CD4-positive, alpha-beta T cell (primary cell): ENCODE measurements around the gene ZBTB7A. TPM values are rescaled to one million over a fixed set of nuclear protein-coding genes. Genes with fewer than 3 reads are reported as not detected.
A peak's percentile ranks its signal among the peaks of the same experiment; 100 is the strongest.

Experiments
- ATAC-seq: fragments of 200-7000 bp; cut with Tn5 transposase; one replicate; pipeline ENCODE4 v1.10.0; 2022; ENCODE audit warnings: mild to moderate bottlenecking; ENCODE audit not compliant: poor library complexity
- CTCF ChIA-PET: fragments of 350-600 bp; sonication (Branson Sonifier 250); formaldehyde crosslinking; loops from one replicate; lab custom pipeline; 2021; ENCODE audit warnings: antibody characterized with exemption, inconsistent platforms; lab: Charles Lee
- POLR2A ChIA-PET: fragments of 350-600 bp; sonication (Branson Sonifier 250); formaldehyde crosslinking; loops from one replicate; lab custom pipeline; 2021; ENCODE audit warnings: antibody characterized with exemption, inconsistent platforms; lab: Charles Lee
- DNase-seq, 14 experiments: peaks; one replicate each; pipeline ENCODE4 v3.0.0-alpha.2; 2013 to 2020; ENCODE audit warnings: mixed read lengths in 2 of 14
- H3K27ac ChIP-seq, 2 donors: one replicate each; pipeline versions ENCODE4 v1.5.1 to v1.7.0; 2013; ENCODE audit warnings: low read length in 2 of 2, low read depth in 1 of 2, mild to moderate bottlenecking in 1 of 2
- H3K27me3 ChIP-seq, 2 experiments: 1 replicate in 1 of 2; 2 replicates in 1 of 2; pipeline versions ENCODE4 v1.6.1 to v1.7.0; 2013; ENCODE audit warnings: low read length in 2 of 2, control low read depth in 1 of 2, mild to moderate bottlenecking in 1 of 2, moderate library complexity in 1 of 2; ENCODE audit not compliant: insufficient read depth in 2 of 2, control insufficient read depth in 1 of 2
- H3K36me3 ChIP-seq: one replicate; pipeline ENCODE4 v1.6.1; 2013; ENCODE audit warnings: low read length, control low read depth; ENCODE audit not compliant: insufficient read depth
- H3K4me1 ChIP-seq: one replicate; pipeline ENCODE4 v1.6.1; 2013; ENCODE audit warnings: low read length, control low read depth; ENCODE audit not compliant: insufficient read depth
- H3K4me3 ChIP-seq: one replicate; pipeline ENCODE4 v1.5.1; 2013; ENCODE audit warnings: mild to moderate bottlenecking, low read length, moderate library complexity
- H3K9me3 ChIP-seq, 2 experiments: 1 replicate in 1 of 2; 2 replicates in 1 of 2; pipeline versions ENCODE4 v1.6.1 to v1.7.0; 2013; ENCODE audit warnings: low read length in 2 of 2, mild to moderate bottlenecking in 2 of 2, control low read depth in 1 of 2, moderate library complexity in 1 of 2; ENCODE audit not compliant: control insufficient read depth in 1 of 2, insufficient read depth in 1 of 2
- H3K27ac Mint-ChIP-seq: one replicate; pipeline ENCODE4 v1.8.0; 2020; ENCODE audit warnings: mixed read lengths
- H3K27me3 Mint-ChIP-seq: one replicate; pipeline ENCODE4 v1.8.0; 2021; ENCODE audit warnings: mixed read lengths
- H3K36me3 Mint-ChIP-seq: one replicate; pipeline ENCODE4 v1.8.0; 2021; ENCODE audit warnings: low read depth, mixed read lengths
- H3K4me1 Mint-ChIP-seq: one replicate; pipeline ENCODE4 v1.8.0; 2021; ENCODE audit warnings: low read depth, mixed read lengths
- H3K4me3 Mint-ChIP-seq: one replicate; pipeline ENCODE4 v1.8.0; 2020; ENCODE audit warnings: mild to moderate bottlenecking, mixed read lengths
- H3K9me3 Mint-ChIP-seq: one replicate; pipeline ENCODE4 v1.8.0; 2020; ENCODE audit warnings: mixed read lengths
- CTCF ChIP-seq: fragments of 200-600 bp; IDR thresholded peaks from one replicate; pipeline ENCODE4 v1.8.0; 2022; ENCODE audit warnings: antibody characterized with exemption, mild to moderate bottlenecking
- intact Hi-C, 2 experiments: fragments of 100-400 bp; cut with DNase I in 1 of 2; cut with micrococcal nuclease in 1 of 2; formaldehyde crosslinking; loops; one replicate each; pipeline versions ENCODE4 v1.15.1 to v1.9.0; 2023 to 2025; cut with DNase I, micrococcal nuclease
- total RNA-seq, 174 experiments: library from RNA in 2 of 174; stranded (reverse) in 2 of 174; gene quantifications; one replicate each; pipeline ENCODE4 v1.2.3 and lab custom pipeline; 2021 to 2026

The ZBTB7A gene
- total RNA-seq, 2 experiments from 2014 or later: 44.2 to 47.2 TPM

DNA sequence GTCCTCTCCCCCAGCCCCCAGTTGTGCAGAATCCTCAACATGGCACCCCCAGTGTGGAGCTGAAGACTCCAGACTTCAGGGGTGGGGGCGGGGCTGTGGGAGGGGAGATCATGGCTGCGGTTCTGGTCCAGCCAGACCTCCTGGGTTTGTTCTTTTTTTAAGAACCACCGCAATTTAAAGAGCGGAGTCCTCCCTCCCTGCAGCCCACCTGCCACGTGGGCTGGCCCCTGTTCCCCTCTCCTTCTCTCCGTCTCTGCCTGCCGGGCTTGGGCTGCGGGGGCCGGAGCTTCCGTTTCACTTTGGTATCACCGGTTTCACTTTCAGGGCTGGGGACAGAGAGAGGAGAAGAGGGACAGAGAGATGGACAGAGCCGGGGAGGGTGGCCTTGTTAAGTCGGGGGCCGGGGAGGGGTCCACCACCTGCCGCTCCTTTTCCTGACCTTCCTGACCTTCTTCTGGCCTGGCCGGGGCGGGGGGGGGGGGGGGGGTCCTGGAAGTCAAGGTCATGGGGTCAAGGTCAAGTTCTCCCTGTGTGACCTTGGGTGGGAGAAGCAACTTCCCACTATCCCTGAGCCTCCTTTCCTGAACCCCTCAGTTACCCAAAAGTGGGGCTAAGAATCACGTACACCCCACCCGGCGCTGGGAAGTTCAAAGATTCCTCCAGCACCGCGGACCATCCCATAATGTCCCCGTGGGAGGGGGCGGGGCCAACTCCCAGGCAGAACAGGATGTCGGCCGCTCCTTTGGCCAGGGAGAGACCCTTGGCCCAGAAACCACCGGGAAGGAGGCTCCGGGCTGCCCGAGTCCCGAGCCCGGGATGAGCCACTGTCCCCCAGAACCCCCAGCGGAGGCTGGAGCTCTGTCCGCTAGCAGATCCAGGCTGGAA lies 11.3 kb upstream of the ZBTB7A start:
- Mint-ChIP-seq H3K27me3 (no peaks in the 10 kb centered on the region), H3K36me3 (no peaks in the 10 kb centered on the region), H3K27ac (peak overlapping the region; percentile 83), H3K9me3 (no peaks in the 10 kb centered on the region), H3K4me1 (peaks cover 31% of the 10 kb centered on the region), H3K4me3 (peak overlapping the region; percentile 88)
- DNase-seq: peak in 8 of 14 experiments; percentile 35 to 75 (median 58)
- peak; percentile 80 for ATAC-seq
- TF ChIP-seq CTCF: no peak
- ChIA-PET POLR2A (interaction anchor here (0.6 to 2.7 kb wide), 8 partner anchors 11 to 315 kb away, joined by 3 to 16 read pairs (median 4); partner anchors contain the start of genes EEF2, MRPL54 and ZBTB7A), CTCF (interaction anchor here (1.5 kb wide), 1 partner anchor 62 kb away, joined by 6 read pairs; no protein-coding TSS in a partner anchor)
- H3K27ac ChIP-seq: peak overlapping the region; percentile 51 to 59
- H3K4me3 ChIP-seq: peak overlapping the region; percentile 79
- H3K9me3 ChIP-seq: no peaks in the 10 kb centered on the region
- H3K27me3 ChIP-seq: no peaks in the 10 kb centered on the region
- H3K4me1 ChIP-seq: peaks cover 52% of the 10 kb centered on the region
- intact Hi-C loops: no loop called here
- H3K36me3 ChIP-seq: no peaks in the 10 kb centered on the region

GRCh38 chr19:4077007-4077374 lies 10.3 kb upstream of the ZBTB7A start:
- DNase-seq (peak in 1 of 14 experiments; percentile 22), ATAC-seq (no peak)
- TF ChIP-seq CTCF: no peak
- Mint-ChIP-seq H3K27ac (peak overlapping the region; percentile 83), H3K27me3 (no peaks in the 10 kb centered on the region), H3K9me3 (no peaks in the 10 kb centered on the region), H3K4me1 (peaks cover 27% of the 10 kb centered on the region), H3K36me3 (no peaks in the 10 kb centered on the region), H3K4me3 (peak overlapping the region; percentile 88)
- H3K27ac ChIP-seq: peak overlapping the region in 1 of 2 donors; percentile 51
- no peak overlapping the region for H3K4me3 ChIP-seq
- H3K9me3 ChIP-seq: no peaks in the 10 kb centered on the region
- intact Hi-C loops: no loop called here
- no peaks in the 10 kb centered on the region for H3K36me3 ChIP-seq
- CTCF ChIA-PET: interaction anchor here (0.6 to 1.5 kb wide), 2 partner anchors 63 to 220 kb away, joined by 3 to 6 read pairs; no protein-coding TSS in a partner anchor
- peaks cover 43% of the 10 kb centered on the region for H3K4me1 ChIP-seq
- POLR2A ChIA-PET: interaction anchor here (1.2 to 2.7 kb wide), 4 partner anchors 11 to 91 kb away, joined by 3 to 16 read pairs (median 8); partner anchors contain the start of genes EEF2 and ZBTB7A
- H3K27me3 ChIP-seq: no peaks in the 10 kb centered on the region

DNA sequence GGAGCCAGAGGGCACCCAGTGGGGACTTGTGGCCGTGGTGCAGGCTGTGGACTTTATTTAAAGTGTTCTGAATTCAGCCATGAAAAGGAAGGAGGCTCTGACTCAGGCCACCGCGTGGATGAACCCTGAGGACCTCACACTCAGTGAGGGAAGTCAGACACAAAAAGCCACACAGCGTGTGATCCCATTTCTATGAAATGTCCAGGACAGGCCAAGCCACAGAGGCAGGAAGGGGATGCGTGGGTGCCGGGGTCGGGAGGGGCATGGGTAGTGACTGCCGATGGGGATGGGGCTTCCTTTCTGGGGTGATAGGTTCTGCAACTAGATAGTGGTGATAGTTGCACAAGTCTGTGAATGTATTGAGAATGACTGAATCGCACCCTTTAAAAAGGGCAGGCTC lies 8.7 kb upstream of the ZBTB7A start:
- ChIA-PET POLR2A (no interaction called here), CTCF (no interaction called here)
- Histone ChIP-seq H3K27me3 (no peaks in the 10 kb centered on the region), H3K4me1 (peaks cover 35% of the 10 kb centered on the region), H3K27ac (no peak overlapping the region), H3K36me3 (no peaks in the 10 kb centered on the region), H3K9me3 (no peaks in the 10 kb centered on the region), H3K4me3 (no peak overlapping the region)
- intact Hi-C loops: no loop called here
- no peak for ATAC-seq
- Mint-ChIP-seq H3K4me1 (peaks cover 27% of the 10 kb centered on the region), H3K27me3 (no peaks in the 10 kb centered on the region), H3K27ac (peak overlapping the region; percentile 79), H3K4me3 (peak overlapping the region; percentile 74), H3K9me3 (no peaks in the 10 kb centered on the region), H3K36me3 (no peaks in the 10 kb centered on the region)
- peak in 1 of 14 experiments; percentile 46 for DNase-seq
- no peak for TF ChIP-seq CTCF
